GM18520 (cell line): Measurements from ENCODE around the gene PPM1F.
A peak's percentile ranks its signal among the peaks of the same experiment; 100 is the strongest.

Experiments
- ATAC-seq: cut with Tn5 transposase; IDR thresholded peaks from one replicate; pipeline ENCODE4 v1.9.1; 2021; ENCODE audit not compliant: unreplicated experiment

PPM1F gene

GRCh38 chr22:21952586-21953571 lies at the start of gene PPM1F:
TSS of gene PPM1F (minus strand) at chr22:21952848. CDS start at chr22:21946048, 6,800 bp downstream.
- no peak for ATAC-seq

- no peak for ATAC-seq
Observed at GRCh38 chr22:22001664-22002525, 49.2 kb upstream of the PPM1F start.

DNA sequence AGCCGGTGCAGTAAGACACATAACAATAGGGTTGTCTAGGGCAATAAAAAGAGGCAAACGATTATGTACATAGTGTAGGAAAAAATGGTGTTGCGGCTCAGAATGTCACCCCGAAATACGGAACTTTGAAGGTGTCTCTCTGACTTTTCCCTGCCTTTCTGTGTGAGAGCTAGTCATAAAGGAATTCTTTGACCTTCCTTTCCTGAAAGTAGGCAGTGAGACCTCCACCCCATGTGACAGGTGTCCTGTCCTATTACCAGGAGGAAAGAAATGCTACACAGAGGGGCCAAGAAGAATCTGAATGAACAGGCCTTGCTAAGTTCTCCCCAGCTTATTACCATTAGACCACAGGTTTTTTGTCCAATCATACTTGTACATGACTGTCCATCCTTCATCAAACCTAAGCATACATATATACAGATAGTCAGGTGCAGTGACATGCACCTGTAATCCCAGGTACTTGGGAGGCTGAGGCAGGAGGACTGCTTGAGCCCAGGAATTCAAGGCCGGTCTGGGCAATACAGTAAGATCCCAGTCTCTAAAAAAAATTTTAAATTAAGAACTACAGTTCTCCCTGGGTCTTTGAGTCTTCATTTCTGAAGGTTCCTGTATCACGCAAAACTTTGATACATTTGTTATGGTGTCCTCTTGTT lies 46.1 kb upstream of the PPM1F start:
- ATAC-seq = no peak

DNA sequence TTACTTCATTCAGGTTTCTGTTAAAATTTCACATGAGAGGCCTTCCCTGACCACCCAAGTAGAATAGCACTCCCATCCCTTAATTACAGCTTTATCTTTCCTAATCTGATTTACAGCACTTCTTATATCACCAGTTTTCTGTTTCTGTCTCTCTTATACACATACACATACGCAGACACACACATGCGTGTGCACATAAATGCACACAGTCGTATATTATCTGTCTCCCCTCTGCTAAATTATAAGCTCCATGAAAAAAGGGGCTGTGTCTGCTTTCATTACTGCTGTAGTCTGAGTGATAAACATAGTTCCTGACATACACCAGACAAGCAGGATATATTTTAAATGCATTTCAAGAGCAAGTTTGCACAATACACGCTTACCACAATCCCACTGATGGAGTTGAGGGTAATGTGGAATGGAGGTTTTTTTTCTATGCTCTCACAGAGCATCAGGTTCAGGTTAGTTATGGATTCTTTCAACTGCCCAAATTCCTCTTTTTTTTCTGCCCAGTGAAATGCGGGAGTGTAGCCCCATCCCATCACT lies 43.6 kb upstream of the PPM1F start:
- ATAC-seq = no peak

DNA sequence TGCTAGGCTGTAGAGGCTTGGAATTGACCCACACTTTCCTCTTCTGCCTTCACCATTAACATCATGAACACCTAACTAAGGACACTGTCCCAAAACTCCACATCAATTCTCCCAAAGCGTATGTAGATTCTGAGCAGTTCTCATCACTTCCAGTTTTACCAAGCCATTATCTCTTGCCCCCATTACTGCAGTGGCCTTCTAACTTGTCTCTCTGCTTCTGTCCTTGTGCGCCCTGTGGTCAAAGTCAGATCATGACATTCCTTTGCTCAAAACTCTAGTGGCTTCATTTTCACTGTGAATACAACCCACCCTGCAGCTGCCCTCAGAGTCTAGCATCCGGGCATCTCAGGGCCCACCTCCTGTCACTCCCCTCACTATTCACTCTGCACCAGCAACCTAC lies 43.0 kb upstream of the PPM1F start:
- no peak for ATAC-seq

DNA sequence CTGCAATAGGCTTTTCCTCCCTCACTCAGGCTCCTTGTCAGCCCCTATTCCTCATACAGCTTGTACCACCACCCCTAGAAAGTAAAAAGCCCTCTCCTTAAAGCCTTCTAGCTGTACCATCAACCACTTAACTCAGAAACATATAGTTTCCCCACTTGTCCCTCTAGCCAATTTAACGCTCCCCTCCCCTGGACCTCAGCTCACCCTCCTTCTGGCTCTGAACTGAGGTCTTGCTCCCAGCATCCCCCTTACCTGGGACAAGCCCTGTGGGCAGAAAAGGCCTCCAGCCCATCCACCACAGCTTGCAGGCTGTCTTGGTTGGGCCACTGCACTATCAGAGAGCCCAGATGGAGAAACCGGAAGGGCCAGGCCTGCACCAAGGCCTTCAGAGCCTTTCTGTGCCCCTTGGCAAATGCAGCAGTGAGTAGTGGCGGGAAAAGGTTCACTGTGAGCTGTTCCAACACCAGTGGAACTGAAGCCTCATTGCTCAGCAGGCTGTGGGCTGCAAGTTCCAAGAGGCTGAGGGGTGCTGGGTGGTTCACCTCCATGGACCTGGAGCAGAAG lies 42.3 kb upstream of the PPM1F start:
- no peak for ATAC-seq

DNA sequence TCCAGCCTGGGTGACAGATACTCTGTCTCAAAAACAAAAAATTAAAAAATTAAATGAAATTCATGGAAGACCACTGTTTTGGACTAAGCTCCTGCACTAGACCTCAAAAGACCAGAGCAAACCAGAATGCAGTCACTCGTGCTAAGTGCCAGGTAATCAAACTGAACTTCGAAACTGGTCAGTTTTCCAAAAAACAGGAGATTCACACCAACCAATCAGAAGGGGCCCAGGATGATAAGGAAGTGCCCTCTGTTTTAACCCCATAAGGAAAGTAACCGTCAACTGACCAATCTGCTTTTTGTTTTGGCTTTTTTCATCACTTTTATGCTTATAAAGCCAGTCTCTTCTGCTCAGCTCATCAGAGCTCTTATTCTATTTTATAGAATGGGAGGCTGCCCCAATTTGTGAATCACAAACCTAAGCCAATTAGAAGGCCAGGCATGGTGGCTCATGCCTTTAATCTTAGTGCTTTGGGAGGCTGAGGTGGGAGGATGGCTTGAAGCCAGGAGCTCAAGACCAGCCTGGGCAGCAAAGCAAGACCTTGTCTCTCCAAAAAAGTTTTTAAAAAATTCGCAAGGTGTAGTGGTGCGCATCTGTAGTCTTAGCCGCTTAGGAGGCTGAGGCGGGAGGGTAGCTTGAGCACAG lies 40.1 kb upstream of the PPM1F start:
- no peak for ATAC-seq

- no peak for ATAC-seq
Observed at GRCh38 chr22:21991774-21992173, 39.1 kb upstream of the PPM1F start.

DNA sequence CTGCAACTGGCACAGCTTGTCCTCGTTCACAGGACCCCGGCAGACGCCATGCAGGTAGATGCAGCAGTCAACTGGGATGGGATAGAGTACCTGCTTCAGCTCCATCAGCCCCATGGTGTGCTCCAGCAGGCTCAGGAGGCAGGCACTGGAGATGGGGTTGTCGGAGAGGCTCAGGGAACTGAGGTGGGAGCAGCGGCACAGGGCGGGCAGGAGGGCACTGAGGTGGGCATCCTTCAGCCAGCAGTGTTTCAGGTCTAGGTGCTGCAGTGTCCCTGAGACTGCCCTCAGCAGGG lies 38.6 kb upstream of the PPM1F start:
- ATAC-seq = no peak

DNA sequence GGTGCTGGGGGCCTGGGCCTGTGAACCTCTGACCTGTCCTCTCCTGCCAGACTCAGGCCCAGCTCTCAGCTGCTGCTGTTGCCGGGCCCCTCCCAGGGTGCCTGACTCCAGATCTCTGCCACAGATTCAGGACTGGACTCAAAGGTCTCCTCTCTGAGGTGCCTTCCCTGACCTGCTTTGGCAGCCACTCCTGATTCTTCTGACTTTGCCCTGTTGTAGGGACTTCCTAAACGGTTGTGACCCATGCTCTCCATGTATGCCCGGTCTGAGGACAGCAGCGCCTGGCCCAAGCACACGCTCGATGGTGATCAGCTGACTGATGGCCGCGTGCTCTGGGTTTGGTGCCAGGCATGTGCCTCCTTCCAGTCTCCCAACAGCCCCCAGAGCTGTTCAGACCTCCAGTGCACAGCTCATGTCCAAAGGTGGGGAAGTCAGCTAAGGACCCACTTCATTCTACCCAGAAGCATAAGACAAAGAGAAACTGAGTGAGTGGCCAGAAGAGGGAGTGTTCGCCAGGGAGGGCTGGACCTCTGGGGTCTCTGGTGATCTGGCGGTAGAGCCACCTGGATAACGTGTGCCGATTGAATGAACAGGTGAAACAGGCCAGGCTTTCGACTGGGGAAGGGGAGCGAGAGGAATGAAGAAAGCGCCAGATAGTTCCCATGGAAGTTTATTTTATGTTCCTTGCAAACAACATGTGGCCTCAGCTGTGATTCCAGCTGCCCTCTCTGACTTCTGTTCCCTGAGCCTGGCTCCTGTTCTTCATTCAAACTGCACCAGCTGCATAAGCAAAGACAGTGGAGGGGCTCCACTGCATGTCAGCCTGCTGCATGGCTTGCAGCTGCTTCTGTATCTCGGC lies 38.0 kb upstream of the PPM1F start:
- no peak for ATAC-seq

DNA sequence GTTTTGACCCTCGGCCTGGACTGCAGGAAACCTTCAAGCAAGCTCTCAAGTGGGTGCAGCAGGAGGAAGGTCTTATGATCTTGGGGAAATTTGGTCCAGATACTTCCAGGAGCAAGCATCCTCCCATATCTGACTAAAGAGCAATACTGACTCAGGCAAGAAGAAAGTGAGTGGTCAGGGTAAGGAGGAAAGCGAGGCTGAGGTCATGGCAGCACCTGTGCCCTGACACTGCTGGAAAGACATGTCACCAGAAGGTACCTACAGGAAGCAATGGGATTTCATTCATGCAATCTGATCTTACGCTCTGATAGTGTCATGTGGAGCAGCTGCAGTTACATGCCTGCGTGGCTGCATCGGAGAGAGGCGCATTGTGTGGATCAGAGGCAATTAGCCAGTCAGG lies 36.4 kb upstream of the PPM1F start:
- no peak for ATAC-seq

GRCh38 chr22:21985214-21985613 lies 32.6 kb upstream of the PPM1F start:
- ATAC-seq = no peak

- no peak for ATAC-seq
Observed at GRCh38 chr22:21984793-21985192, 32.1 kb upstream of the PPM1F start.

DNA sequence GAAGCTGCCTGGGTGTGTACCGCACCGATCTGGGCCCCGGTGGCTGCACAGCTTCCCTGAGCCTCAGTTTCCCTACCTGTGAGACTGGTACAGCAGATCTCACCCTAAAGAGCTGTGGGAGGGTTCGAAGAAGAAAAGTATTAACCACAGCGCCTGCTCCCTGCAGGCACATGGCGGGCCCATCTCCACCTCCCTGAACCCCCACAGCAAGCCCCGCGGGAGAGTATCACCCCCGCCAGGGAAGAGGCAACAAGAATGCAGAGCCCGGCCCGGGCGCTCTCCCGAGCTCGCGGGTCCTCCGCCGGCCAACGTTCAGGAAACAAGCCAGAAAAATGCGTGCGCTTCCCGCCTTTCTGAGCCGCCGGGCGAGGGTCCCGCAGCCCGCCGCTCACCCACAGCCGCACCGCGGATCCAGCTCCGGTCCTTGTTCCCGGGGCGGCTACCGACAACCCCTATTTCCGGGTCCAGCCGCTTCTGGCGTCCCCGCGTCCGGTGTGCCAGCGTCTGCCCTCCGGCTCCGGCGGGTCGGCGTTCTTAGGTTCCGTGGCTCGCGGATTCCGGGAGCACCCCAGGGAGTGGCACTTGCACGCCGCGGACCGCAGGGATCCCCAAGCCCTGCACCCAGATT lies 29.8 kb upstream of the PPM1F start, which contains the start of gene TOP3B:
Gene TOP3B (minus strand): TSS at position 450 of the 628 bp plus-strand sequence. CDS start 7,078 bp downstream, outside the sequence.
- peak; percentile 43 for ATAC-seq

DNA sequence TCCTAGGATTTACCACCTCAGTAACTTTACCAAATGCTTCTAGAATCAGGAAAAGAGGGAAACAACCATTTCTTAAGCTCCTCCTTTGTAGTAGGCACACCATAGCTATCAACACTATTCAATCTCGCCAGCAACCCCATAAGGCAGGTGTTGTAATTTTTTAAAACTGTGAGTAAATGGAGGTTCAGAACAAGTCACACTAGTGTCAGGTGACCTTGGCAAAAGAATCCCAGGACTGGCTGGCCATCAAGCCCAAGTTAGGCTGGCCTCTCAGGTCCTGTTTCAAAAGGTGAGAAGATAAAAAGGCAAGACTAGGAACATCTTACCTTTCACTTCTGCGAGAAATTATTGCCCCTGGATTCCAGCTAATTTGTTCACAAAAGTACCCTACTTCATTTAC lies 29.2 kb upstream of the PPM1F start:
- no peak for ATAC-seq

GRCh38 chr22:21980547-21980946 lies 27.9 kb upstream of the PPM1F start:
- ATAC-seq = no peak

- no peak for ATAC-seq
Observed at GRCh38 chr22:21978564-21979386, 26.1 kb upstream of the PPM1F start.

DNA sequence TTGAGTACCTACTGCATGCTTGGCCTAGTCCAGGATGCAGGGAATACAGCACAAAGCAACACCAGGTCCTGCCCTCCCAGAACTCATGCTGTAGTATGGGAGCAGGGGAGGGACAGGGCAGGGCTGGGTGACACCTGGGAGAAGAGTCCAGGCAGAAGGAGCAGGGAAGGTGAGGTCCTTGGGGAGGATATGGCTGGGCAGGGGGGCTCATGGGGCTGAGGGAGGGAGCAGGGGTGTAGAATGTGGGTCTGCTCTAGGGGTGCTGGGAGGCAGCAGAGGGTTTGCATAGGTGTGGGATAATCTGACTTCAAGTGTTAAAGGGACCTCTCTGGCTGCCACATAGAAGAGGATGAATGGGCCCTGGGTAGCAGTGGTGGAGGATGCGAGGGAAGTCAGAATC lies 25.2 kb upstream of the PPM1F start:
- ATAC-seq = no peak
